ENCODE data around the gene LDLRAD4. TPM values are rescaled to one million over a fixed set of nuclear protein-coding genes. Genes with fewer than 3 reads are reported as not detected.

LDLRAD4 gene
- total RNA-seq, 4 donors from 2014 or later, result 14.0 to 36.9 (median 29.3) TPM

- Histone ChIP-seq H3K9me3 (no peaks in the 10 kb centered on the region), H3K36me3 (no peaks in the 10 kb centered on the region), H3K27ac (peak overlapping the region in 3 of 4 donors; percentile 16 to 85 (median 81)), H3K4me1 (peaks cover 0 to 54% (median 32%) of the 10 kb centered on the region in 4 donors), H3K4me3 (peak overlapping the region; percentile 57 to 87 (median 64)), H3K27me3 (peaks cover 0 to 7% of the 10 kb centered on the region in 2 donors)
- no peak for DNase-seq (ENCODE audit: low spot score in 2 of 2)
- WGBS, 2 donors, result 5 to 18% methylated on average over 8 to 10 of the region's 59 CpGs
- TF ChIP-seq POLR2A (IDR thresholded peaks at IDR 0.05), result no peak
- TF ChIP-seq, protein P1, sequence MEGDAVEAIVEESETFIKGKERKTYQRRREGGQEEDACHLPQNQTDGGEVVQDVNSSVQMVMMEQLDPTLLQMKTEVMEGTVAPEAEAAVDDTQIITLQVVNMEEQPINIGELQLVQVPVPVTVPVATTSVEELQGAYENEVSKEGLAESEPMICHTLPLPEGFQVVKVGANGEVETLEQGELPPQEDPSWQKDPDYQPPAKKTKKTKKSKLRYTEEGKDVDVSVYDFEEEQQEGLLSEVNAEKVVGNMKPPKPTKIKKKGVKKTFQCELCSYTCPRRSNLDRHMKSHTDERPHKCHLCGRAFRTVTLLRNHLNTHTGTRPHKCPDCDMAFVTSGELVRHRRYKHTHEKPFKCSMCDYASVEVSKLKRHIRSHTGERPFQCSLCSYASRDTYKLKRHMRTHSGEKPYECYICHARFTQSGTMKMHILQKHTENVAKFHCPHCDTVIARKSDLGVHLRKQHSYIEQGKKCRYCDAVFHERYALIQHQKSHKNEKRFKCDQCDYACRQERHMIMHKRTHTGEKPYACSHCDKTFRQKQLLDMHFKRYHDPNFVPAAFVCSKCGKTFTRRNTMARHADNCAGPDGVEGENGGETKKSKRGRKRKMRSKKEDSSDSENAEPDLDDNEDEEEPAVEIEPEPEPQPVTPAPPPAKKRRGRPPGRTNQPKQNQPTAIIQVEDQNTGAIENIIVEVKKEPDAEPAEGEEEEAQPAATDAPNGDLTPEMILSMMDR (IDR thresholded peaks at IDR 0.05), result peak in 4 of 5 experiments; percentile 38 to 58 (median 48)
- TF ChIP-seq EP300 (IDR thresholded peaks at IDR 0.05), result no peak
These were observed 1.7 kb upstream of the LDLRAD4 start for GRCh38 chr18:13216711-13217465.

- Histone ChIP-seq H3K36me3 (no peaks in the 10 kb centered on the region), H3K4me1 (peaks cover 0 to 61% (median 36%) of the 10 kb centered on the region in 4 donors), H3K27ac (peak overlapping the region in 3 of 4 donors; percentile 77 to 85 (median 81)), H3K9me3 (no peaks in the 10 kb centered on the region), H3K4me3 (peak overlapping the region; percentile 63 to 87 (median 67)), H3K27me3 (peaks cover 0 to 7% of the 10 kb centered on the region in 2 donors)
- WGBS, 2 donors, result 0 to 1% methylated on average over 10 to 21 of the region's 64 CpGs
- DNase-seq (ENCODE audit: low spot score in 2 of 2), result no peak
- TF ChIP-seq POLR2A (IDR thresholded peaks at IDR 0.05) (no peak), EP300 (IDR thresholded peaks at IDR 0.05) (no peak)
- TF ChIP-seq, protein P1 (IDR thresholded peaks at IDR 0.05), result peak in 1 of 5 experiments; percentile 16
These were observed 1.0 kb upstream of the LDLRAD4 start for GRCh38 chr18:13217466-13217961.

DNA sequence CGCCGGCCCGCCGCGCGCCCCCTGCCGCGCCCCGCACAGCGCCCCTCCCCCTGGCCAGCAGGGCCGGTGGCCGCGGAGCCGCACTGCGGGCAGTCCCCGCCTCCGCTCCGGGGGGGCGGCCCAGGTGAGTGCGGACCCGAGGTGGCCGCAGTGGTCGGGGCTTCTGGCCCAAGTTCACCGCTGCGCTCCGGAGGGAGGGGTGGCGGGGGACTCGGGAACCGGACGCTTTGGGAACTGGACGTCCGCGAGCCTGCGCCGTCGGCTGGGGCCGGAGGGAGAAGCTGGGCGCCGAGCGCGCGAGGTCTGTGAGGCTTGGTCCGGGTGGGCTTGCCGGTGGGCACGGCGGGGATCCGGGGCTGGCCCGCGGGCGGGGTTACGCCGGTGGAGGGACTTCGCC, 591 bp upstream of the LDLRAD4 start:
- Histone ChIP-seq H3K36me3 (no peaks in the 10 kb centered on the region), H3K4me3 (peak overlapping the region; percentile 63 to 87 (median 67)), H3K4me1 (peaks cover 0 to 65% (median 40%) of the 10 kb centered on the region in 4 donors), H3K9me3 (no peaks in the 10 kb centered on the region), H3K27me3 (peaks cover 0 to 7% of the 10 kb centered on the region in 2 donors), H3K27ac (peak overlapping the region in 3 of 4 donors; percentile 77 to 85 (median 81))
- TF ChIP-seq, protein P1 (IDR thresholded peaks at IDR 0.05), result no peak
- TF ChIP-seq POLR2A (IDR thresholded peaks at IDR 0.05) (no peak), EP300 (IDR thresholded peaks at IDR 0.05) (no peak)
- 1% methylated on average over 24 of the region's 53 CpGs; no CpG with 5 or more reads in 1 of the 2 donors for WGBS, 2 donors
- DNase-seq (ENCODE audit: low spot score in 2 of 2), result no peak

GRCh38 chr18:13218997-13219396, 437 bp downstream of the LDLRAD4 start:
- no peak for DNase-seq (ENCODE audit: low spot score in 2 of 2)
- Histone ChIP-seq H3K27ac (peak overlapping the region in 3 of 4 donors; percentile 77 to 85 (median 81)), H3K27me3 (peaks cover 0 to 7% of the 10 kb centered on the region in 2 donors), H3K36me3 (no peaks in the 10 kb centered on the region), H3K4me3 (peak overlapping the region; percentile 63 to 87 (median 67)), H3K9me3 (no peaks in the 10 kb centered on the region), H3K4me1 (peaks cover 0 to 75% (median 50%) of the 10 kb centered on the region in 4 donors)
- TF ChIP-seq EP300 (IDR thresholded peaks at IDR 0.05), result no peak
- TF ChIP-seq, protein P1 (IDR thresholded peaks at IDR 0.05), result no peak
- no peak for TF ChIP-seq POLR2A (IDR thresholded peaks at IDR 0.05)
- 23 to 29% methylated on average over 15 of the region's 15 CpGs for WGBS, 2 donors

All from tibial nerve (tissue), 4 donors.